GM10266 (cell line): ENCODE data around the gene FAM120B.
A peak's percentile ranks its signal among the peaks of the same experiment; 100 is the strongest.

Source experiments
- DNase-seq: peaks from one replicate; pipeline ENCODE4 v3.0.0; 2012; ENCODE audit errors: extremely low spot score
- CTCF ChIP-seq: IDR thresholded peaks from 2 replicates; pipeline ENCODE4 v1.5.1; 2012; ENCODE audit warnings: mild to moderate bottlenecking, low read depth; ENCODE audit not compliant: control insufficient read depth, insufficient read depth; ENCODE audit errors: missing control alignments

Gene FAM120B

GRCh38 chr6:170365593-170365992 lies 59.0 kb downstream of the FAM120B start:
- DNase-seq, result no peak
- no peak for TF ChIP-seq CTCF

GRCh38 chr6:170366248-170366960 lies 59.8 kb downstream of the FAM120B start:
- no peak for TF ChIP-seq CTCF
- DNase-seq, result no peak

GRCh38 chr6:170367241-170367640 lies 60.7 kb downstream of the FAM120B start:
- no peak for TF ChIP-seq CTCF

GRCh38 chr6:170368544-170368943 lies 62.0 kb downstream of the FAM120B start:
- DNase-seq, result no peak
- TF ChIP-seq CTCF, result no peak

More at GRCh38 chr6:170367241-170367640, 60.7 kb downstream of the FAM120B start:
- no peak for DNase-seq

GRCh38 chr6:170369403-170369802 lies 62.8 kb downstream of the FAM120B start:
- TF ChIP-seq CTCF, result no peak
- DNase-seq, result no peak

GRCh38 chr6:170370416-170370815 lies 63.9 kb downstream of the FAM120B start:
- no peak for TF ChIP-seq CTCF
- DNase-seq, result peak; percentile 35

GRCh38 chr6:170371080-170371479 lies 64.5 kb downstream of the FAM120B start:
- no peak for DNase-seq
- no peak for TF ChIP-seq CTCF
